Activated CD8-positive, alpha-beta memory T cell treated with anti-CD3 and anti-CD28 coated beads for 48 hours (primary cell): ENCODE results near the gene PLCB3.

ENCODE experiments used
- DNase-seq, 3 experiments: peaks; one replicate each; pipeline ENCODE4 v3.0.0-alpha.2; 2020; ENCODE audit warnings: low read depth in 2 of 3, low spot score in 2 of 3

The PLCB3 gene

DNA sequence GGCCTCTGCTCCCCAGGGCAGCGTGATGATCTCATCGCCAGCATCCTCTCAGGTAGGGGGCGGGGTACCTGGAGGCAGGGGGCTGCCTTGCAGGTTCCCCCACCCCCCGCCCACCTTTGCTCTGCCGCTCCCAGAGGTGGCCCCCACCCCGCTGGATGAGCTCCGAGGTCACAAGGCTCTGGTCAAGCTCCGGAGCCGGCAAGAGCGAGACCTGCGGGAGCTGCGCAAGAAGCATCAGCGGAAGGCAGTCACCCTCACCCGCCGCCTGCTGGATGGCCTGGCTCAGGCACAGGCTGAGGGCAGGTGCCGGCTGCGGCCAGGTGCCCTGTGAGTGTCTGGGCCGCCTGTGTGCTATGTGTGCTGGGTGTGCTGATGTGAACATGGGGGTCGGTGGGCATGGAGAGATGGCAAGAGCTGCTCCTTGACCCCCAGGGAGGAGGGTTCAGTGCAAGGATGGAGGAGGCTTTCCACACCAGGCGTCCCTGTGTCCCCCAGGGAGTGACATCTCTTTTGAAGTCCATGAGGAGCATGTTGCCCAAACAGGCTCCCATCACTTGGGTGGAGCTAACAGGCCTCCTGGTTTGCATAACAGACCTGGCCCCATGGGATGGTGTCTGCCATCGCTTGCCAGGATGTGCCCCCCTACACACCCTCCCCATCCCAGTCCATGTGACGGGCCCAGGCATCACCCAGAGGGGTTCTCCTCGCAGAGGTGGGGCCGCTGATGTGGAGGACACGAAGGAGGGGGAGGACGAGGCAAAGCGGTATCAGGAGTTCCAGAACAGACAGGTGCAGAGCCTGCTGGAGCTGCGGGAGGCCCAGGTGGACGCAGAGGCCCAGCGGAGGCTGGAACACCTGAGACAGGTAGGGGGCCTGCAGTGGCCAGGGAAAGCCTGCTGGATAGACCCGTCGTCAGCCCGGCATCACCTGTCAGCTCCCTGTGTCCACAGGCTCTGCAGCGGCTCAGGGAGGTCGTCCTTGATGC is 14.1 kb downstream of the PLCB3 start:
- DNase-seq: no peak

DNA sequence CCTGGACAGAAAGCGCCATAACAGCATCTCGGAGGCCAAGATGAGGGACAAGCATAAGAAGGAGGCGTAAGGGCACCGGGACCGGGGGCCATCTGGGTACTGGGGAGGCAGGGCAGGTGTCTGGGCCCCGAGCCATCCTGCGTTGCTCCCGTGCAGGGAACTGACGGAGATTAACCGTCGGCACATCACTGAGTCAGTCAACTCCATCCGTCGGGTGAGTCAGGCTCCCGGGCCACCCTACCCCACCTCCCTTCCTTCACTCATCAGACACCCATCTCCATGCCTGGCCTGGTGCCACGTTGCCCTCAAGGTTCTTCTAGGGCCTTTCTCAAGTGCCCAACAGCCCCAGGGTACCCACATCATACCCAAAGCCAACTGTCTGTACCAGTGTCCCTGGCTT is 15.0 kb downstream of the PLCB3 start:
- no peak for DNase-seq

DNA sequence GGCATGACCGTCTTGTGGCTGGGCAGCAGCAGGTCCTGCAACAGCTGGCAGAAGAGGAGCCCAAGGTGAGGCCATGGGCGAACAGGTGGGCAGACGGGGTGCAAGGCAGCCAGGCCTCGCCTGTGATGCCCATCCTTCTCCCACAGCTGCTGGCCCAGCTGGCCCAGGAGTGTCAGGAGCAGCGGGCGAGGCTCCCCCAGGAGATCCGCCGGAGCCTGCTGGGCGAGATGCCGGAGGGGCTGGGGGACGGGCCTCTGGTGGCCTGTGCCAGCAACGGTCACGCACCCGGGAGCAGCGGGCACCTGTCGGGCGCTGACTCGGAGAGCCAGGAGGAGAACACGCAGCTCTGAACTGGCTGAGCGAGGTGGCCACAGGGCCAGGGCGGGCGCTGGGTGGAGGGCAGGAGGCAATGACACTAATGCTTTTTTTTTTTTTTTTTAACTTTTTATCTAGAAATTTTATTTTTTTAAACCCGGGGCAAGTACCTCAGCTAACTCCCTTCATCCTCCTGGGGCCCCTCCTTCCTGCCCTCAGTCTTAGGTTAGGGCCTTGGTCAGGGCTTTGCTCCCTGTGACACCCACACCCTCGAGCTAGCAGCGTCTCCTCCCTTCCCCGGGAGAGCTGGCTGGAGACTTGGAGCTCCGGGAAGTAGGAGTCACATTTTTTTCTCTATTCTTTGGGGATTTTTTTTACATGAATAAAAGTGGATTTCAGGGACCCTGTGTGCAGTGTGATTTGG is 16.0 kb downstream of the PLCB3 start:
- DNase-seq: no peak

DNA sequence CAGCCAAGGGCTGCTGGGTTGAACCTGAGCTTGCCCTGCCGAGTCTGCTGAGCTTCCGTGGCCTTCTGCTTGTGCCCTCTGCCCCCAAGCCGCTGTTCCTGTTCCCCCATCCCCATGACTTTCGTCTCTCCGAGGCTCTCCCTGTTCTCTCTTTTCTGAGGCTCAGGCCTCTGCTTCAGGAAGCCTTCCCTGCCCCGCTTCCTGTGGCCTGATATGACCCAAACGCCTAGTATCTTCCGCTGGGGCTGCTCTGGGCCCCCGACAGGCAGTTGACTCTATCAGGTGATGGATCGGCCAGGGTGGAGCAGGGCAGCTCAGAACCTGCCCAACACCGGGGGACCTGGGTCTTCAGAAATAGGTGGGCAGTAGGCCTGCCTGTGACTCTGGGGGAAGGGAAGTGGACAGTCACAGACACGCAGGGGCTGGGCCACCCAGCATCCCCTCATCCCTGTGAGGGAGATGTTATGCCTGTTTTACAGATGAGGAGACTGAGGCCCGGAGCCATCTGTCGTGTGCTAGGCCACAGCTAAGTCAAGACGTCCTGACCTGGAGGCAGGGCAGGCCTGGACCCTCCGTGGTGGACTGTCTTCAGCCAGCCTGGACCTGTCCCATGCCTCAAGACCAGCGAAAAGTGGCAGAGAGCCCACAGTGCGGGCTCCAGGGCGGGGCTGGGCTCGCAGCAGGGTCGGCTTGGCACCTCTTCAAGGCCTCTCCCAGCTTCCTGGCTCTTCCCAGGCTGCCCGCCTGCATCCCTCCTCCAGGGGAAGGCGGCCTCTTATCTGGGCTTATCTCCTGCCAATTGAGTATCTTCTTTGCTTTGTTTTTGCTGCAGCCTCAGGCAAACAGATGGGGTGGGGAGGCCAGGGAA is 16.9 kb downstream of the PLCB3 start:
- no peak for DNase-seq

DNA sequence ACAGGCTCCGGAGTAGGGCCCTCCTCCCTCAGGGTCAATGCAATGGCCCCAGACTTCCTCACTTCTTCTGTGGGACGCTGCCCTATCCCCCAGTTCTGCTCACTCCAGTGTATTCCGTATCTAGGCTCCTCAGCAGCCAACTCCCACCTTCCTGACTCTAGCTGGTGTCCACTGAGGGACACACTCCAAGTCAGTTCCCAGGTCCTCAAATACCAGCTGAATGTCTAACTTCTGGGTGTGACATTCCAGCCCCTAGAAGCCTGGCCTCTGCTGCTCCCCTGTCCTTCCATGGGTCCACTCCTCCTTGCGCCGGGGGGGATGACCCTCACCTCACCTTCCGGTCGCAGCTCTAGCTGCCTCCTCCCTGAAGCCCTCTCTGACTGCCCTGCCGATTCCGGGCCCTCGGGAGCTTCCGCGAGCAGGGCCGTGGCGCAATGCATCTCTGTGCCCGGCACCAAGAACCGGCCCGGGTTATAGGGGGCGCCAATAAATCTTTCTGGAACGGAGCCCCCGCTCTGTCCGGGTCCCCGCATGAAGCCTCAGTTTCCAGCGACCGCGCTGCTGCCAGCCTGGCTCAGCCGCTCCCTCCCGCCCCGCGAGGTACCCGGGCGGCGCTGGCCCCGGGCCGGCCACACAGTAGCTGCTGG is 17.7 kb downstream of the PLCB3 start:
- peak in 2 of 3 experiments; percentile 19 to 38 for DNase-seq

DNA sequence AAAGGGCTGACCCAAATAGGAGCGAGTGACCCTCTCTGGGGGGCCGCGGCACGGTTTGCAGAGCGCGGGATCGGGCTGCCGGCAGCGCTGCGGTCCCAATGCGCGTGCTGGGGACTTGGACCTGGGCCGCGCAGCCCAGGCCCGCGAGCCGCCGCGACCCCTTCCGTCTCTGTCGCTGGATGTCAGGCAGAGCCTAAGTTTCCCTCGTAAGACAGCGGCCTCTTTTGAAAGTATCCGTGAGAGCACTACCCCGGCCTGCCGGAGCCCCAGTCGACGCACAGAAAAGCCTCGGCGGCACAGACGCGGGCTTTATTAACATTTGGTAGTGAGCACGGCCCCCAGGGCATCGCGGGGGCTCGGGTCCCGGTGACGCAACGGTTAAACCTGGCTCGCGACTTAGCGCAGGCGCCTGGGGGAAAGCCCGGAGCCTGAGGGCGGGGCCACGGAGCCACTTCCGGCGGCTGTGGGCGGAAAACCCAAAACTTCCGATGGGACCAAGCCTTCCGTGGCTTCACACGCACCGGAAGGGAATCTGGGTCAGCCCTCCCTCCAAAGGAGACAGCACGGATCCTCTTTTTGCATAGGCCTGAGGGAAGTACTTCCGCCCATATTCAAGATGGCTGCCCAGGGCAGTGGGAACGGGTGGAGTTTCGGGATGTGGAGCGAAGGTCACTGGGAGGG is 18.4 kb downstream of the PLCB3 start:
- peak; percentile 89 to 98 (median 96) for DNase-seq

DNA sequence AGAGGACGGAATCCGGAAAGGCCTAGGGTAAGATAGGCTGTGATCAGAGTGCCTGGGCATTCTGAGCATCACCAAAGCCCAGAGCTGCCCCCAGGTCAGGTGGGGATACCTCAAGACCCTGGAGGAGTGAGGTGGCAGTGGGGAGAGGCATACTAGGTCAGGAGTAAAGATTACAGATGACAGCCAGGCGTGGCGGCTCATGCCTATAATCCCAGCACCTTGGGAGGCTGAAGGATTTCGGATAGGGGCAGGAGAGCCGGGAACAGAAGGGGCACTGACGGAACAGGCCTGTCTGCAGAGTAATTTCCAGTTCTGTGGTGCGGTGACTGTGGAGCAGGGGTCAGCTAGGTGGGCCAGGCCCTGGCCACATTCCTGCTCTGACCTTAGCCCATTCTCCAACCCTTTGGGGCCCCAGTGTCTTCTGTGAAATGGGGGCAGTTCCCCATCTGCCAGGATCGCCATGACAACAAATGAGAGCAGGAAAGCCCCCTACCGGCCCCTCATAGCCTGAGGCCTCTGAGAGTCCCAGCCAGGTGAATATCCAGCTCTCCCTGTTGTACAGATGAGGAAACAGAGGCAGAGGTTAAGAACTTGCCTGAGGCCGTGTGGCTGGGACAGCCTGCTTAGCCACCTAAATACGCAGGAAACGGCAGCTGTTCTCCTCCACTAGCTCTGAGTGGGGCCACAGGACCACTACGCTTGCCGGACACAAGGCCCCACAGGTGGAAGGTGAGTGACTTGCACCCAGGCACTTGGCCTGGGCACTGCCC is 23.9 kb downstream of the PLCB3 start:
- DNase-seq: no peak

DNA sequence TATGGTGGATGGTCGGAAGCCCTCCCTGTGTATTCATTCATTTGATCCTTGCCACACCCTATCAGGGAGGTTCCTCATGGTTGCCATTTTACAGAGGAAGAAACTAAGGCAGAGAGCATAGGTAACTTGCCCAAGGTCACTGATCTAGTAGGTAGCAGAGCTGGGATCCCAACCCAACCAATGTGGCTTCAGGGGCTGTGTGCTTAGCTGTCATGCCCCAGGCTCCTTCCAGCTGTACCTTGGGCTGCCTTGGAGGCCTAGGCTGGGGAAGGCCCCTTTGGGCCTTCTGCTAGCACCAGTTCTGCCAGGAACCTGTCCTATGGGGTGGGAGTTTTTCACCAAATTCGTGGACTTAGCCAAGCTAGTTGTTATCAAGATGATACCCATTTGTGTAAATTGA is 24.5 kb downstream of the PLCB3 start:
- DNase-seq: no peak

DNA sequence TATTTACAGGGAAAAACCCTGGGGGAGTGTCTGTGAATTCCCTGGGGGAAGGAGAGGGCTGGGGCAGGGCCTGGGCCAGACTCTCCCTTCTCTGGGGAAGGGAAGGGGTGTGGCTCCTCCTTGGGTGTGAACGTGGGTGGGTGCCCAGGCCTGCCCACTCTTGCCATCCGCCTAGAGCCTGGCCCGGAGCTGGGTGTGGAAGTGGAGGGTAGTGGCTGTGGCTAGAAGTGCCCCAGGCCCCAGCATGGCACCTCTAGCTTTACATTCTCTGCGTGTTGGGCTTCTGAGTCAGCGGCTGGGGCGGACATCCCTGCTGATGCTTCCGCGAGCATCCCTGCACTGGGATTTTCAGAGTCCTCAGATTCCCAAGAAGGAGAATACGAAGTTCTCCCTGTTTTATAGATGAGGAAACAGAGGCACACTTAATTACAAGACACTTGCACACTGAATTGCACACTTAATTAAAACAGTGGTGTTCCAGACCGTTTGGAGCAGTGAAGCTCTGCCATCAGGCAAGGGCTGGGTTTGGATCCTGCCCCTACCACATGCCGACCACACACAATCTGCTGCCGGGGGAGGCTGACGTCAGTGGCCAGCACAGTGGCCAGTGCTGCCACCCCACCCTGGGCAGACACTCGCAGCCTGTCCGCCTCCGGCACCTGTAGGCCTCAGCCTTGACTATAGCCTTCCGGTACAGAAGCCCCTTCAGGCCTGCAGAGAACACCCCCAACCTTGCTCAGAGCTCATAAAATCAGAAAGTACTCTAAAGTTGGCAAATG is 25.5 kb downstream of the PLCB3 start:
- DNase-seq: no peak

DNA sequence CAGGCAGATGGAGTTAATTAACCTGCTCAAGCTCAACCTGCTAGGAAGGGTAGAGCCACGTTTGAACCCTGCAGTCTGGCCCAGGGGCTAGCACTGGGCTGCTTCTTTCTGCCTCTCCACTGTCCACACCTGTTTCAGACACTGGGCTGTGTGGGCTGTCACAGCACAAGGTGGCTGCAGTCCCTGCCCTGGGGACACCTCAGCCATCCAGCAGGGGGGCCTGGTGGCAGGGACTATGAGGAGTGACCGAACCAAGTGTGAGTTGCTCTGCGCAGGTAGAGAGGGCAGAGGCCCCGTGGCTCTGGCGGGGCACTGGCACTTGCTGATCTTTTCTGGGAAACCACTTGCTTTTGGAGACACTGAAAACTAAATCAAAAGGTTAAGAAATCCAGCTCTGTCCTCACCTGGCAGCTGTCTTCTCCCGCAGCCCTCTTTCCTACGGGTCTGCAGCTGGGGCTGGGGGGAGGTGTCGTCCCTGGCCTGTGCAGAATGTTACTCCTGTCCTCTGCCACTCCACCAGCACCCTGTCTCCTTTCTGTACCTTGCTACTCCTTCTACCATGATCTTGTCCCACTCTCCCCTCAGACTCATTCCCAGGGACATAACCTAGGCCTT is 27.4 kb downstream of the PLCB3 start:
- DNase-seq: no peak

DNA sequence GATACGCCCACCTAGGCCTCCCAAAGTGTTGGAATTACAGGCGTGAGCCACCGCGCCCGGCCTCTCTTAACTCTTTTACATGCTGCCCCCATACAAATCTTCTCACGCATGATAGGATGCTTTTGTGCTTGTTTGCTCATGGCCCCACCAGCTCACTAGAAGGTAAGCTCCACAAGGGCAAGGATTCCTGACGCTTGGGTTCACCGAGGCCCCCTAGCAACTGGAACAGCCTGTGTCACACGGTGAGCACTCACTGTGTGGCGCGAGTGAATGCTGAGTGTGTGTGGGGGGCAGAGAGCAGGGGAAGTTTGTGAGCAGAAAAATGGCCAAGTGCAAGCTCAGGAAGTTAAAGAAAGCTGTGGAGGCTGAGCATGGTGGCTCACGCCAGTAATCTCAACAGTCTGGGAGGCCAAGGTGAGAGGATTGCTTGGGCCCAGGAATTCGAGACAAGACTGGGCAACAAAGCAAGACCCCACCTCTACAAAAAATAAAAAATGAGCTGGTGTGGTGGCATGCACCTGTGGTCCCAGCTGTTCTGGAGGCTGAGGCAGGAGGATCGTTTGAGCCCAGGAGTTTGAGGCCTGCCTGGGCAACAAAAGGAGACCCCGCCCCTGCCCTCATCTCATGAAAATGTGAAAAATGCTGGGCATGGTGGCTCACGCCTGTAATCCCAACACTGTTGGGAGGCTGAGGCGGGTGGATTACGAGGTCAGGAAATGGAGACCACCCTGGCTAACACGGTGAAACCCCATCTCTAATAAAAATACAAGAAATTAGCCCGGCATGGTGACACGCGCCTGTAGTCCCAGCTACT is 30.8 kb downstream of the PLCB3 start:
- no peak for DNase-seq

DNA sequence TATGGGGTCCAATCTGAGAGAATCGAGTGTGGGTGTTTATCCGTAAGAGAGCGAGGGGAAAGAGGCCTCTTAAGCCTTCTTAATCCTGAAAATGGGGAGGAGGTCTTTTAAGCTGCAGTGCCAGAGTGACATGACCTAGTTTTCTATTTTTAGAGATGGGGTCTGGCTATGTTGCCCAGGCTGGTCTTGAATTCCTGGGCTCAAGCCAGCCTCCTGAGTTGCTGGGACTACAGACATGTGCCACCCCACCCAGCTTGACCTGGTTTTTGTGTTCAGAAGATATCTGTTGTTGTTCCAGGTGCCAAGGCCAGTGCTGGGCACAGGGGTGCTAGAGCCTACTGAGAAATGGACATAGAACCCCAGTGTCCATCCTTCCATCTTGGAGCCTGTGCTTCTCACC is 31.8 kb downstream of the PLCB3 start:
- DNase-seq: no peak

DNA sequence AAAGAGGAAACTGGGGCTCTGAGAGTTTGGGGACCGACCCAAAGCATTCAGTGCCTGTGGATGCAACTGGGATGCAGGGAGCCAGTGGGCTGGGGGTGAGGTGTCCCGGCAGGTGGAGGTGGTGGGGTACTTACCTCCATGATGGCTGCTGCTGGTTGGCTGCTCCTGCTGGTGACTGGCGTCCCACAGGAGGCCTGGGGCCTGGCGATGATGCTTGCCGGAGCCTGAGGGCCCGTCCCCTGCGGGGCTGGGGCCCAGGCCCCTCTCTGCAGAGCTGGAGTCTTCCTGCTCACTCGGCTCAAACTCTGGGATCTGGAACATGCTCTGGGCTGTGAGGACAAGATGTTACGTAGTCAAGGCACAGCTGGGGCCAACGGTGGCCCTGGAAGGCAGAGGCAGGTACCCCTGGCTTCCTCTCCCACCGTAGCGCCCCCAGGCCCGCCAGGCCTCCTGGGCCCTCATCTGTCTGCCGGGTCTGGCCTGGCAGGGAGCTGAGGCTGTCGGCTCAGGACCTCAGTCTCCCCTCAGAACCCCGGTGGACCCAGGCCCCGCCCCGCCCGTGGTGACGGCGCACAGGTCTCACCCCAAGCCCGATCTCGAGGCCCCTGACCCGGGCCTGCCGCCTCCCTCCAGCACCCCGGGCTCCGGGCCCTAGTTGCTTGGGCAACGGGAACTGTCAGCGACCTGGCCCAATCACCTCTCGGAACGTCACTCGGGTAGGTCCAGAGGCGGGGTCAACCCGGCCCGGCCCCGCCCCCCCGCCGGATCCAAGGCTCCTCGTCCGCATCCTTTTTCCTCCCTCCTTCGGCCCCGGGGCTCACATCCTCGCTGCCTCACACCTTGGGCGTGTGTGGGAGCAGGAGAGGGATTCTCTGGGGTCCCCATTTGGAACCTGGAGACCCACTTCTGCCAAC is 33.0 kb downstream of the PLCB3 start, which contains the start of gene BAD:
Gene BAD (minus strand): TSS at position 618 of the 914 bp plus-strand sequence. CDS start 297 bp downstream, at position 321.
- peak; percentile 79 to 91 (median 84) for DNase-seq

DNA sequence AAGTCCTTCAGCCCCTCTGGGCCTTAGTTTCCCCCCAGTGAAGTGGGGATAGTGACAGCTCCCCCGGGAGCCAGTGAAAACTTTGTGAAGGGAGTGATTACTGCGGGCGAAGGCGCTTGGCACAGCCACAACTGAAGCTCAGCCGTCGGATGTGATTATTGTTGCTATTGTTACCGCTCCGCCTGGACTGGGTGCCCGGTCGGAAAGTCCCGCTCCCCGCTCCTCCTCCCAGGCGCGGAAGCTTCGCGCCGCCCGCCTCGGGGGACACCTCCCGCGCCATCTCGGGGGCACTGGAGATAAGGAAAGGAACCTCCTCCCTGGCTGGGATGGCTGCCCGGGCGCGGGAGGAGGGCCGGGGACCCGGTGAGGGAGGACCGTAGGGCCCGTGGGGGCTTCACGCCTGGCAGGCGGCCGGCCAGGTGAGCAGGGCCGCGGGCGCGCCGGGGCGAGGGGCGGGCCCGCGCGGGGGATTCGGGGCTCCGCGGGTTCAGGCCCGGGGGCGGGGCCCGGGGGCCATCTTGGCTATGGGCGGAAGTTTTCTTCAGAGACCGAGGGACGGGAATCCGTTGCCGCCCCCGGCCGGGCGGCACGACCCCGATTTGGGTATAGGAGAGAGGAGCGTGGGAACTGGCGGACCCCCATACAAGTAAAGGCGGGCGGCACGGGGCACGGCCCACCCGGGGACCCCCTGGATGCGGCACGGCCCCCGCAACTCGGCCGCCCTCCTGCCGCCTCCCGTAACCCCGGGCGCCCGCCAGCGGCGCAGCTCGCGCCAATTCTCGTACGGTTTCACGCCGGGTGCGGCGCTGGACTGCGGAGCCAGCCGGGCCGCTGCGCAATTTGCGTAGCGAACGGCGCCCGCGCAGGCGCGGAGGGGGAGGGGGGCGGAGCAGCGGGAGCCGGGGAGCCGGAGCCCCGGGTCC is 33.9 kb downstream of the PLCB3 start, which contains the start of gene GPR137:
Gene GPR137 (plus strand): TSS at position 887 of the 923 bp plus-strand sequence. CDS start 677 bp downstream, outside the sequence.
- peak; percentile 85 to 99 (median 95) for DNase-seq
